Measurements from ENCODE around the gene PDPK1.
"Not testable (repeated sequence)": the region's sequence is repeated elsewhere in the genome, so short reads cannot be mapped to it uniquely, and the experiment has no call there.

The PDPK1 gene

GRCh38 chr16:2620870-2621269 lies 83.0 kb downstream of the PDPK1 start:
- not testable (repeated sequence) for DNase-seq

- not testable (repeated sequence) for DNase-seq
These were observed 83.6 kb downstream of the PDPK1 start for GRCh38 chr16:2621395-2621794.

GRCh38 chr16:2627075-2627474 lies 89.3 kb downstream of the PDPK1 start:
- not testable (repeated sequence) for DNase-seq

- DNase-seq, result not testable (repeated sequence)
These were observed 93.4 kb downstream of the PDPK1 start for GRCh38 chr16:2631203-2631602.

GRCh38 chr16:2632291-2632690 lies 94.5 kb downstream of the PDPK1 start:
- not testable (repeated sequence) for DNase-seq

GRCh38 chr16:2639071-2639721 lies 101.4 kb downstream of the PDPK1 start:
- peak; percentile 54 to 58 for DNase-seq

GRCh38 chr16:2639722-2640072 lies 101.9 kb downstream of the PDPK1 start:
- DNase-seq, result peak in 1 of 2 donors; percentile 40

- not testable (repeated sequence) for DNase-seq
These were observed 104.7 kb downstream of the PDPK1 start for GRCh38 chr16:2642561-2642960.

- DNase-seq, result not testable (repeated sequence)
These were observed 107.1 kb downstream of the PDPK1 start for GRCh38 chr16:2644754-2645453.

GRCh38 chr16:2651268-2651871 lies 113.5 kb downstream of the PDPK1 start:
- not testable (repeated sequence) for DNase-seq

Measured in CD4-positive, alpha-beta T cell treated with Interleukin-4 for 1 hour (primary cell).